Tibial nerve (tissue), 4 donors: ENCODE results near the gene ACAP1. TPM values are rescaled to one million over a fixed set of nuclear protein-coding genes. Genes with fewer than 3 reads are reported as not detected.

ENCODE experiments used
- DNase-seq, 2 donors: peaks; one replicate each; pipeline ENCODE4 v3.0.0-alpha.2; 2019; ENCODE audit warnings: low spot score in 2 of 2
- H3K27ac ChIP-seq, 4 donors: fragments of 200-600 bp; sonication (generic) in 3 of 4; one replicate each; pipeline ENCODE4 v1.5.1; 2017 to 2019; ENCODE audit warnings: mild to moderate bottlenecking in 1 of 4
- H3K27me3 ChIP-seq, 2 donors: fragments of 200-600 bp; sonication (generic) in 1 of 2; one replicate each; pipeline versions ENCODE4 v1.5.1 to v1.6.0; 2017 to 2019
- H3K36me3 ChIP-seq, 3 donors: fragments of 200-600 bp; sonication (generic); one replicate each; pipeline ENCODE4 v1.5.1; 2018 to 2019
- H3K4me1 ChIP-seq, 4 donors: fragments of 200-600 bp; sonication (generic) in 3 of 4; one replicate each; pipeline ENCODE4 v1.5.1; 2017 to 2019
- H3K4me3 ChIP-seq, 4 donors: fragments of 200-600 bp; sonication (generic) in 3 of 4; one replicate each; pipeline ENCODE4 v1.5.1; 2017 to 2019; ENCODE audit warnings: mild to moderate bottlenecking in 1 of 4, moderate library complexity in 1 of 4
- H3K9me3 ChIP-seq, 4 donors: fragments of 200-600 bp; sonication (generic) in 3 of 4; one replicate each; pipeline ENCODE4 v1.5.1; 2017 to 2019
- EP300 ChIP-seq, 2 donors: sonication (generic); formaldehyde crosslinking; IDR thresholded peaks; one replicate each; pipeline ENCODE4 v1.6.1; 2017; ENCODE audit warnings: antibody characterized with exemption in 2 of 2, mild to moderate bottlenecking in 1 of 2
- POLR2A ChIP-seq, 2 donors: fragments of 450-650 bp; IDR thresholded peaks; one replicate each; pipeline ENCODE4 v1.6.1; 2017; ENCODE audit warnings: antibody characterized with exemption in 2 of 2, mild to moderate bottlenecking in 2 of 2, moderate library complexity in 2 of 2
- WGBS, 2 donors: methylation state at CpG; one replicate each; pipeline ENCODE4 v1.1.5; 2018; 5-methylcytosine and 5-hydroxymethylcytosine counted together
- small RNA-seq: library from RNA; depleted of rRNA; stranded (forward); fragments of <200 nt; gene quantifications from one replicate; pipeline ENCODE3, GENCODE V24; 2016
- total RNA-seq, 4 donors: library from RNA; depleted of rRNA; stranded (reverse); fragments of >200 nt; gene quantifications; one replicate each; pipeline ENCODE4 v1.1.0, GENCODE V29; 2016
- TF ChIP-seq, protein P1 (sequence below), 5 experiments: fragments of 200-600 bp in 3 of 5; fragments of 450-650 bp in 2 of 5; sonication (generic) in 3 of 5; IDR thresholded peaks; one replicate each; pipeline ENCODE4 v1.5.1; 2016 to 2019; ENCODE audit warnings: antibody characterized with exemption in 5 of 5, mild to moderate bottlenecking in 3 of 5, moderate library complexity in 2 of 5

The ACAP1 gene
- total RNA-seq, 4 donors from 2014 or later: 8.1 to 33.1 (median 11.2) TPM

DNA sequence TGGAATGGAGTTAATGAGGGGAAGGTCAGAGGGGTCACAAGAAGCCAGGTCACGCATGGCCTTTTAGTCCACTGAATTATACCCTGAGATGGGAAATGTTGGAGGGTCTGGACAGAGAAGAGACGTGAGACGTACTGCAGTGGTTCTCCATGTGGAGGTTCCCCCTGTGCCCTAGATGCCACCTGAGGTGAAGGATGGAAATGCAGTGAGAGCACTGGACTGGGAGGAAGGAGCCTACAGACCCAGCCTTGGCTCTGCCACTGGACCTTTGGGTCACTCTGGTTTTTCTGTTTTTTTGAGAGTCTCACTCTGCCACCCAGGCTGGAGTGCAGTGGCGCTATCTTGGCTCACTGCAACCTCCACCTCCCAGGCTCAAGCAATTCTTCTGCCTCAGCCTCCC, 59.8 kb downstream of the ACAP1 start:
- no peak overlapping the region for H3K27ac ChIP-seq
- 87 to 89% methylated on average over 4 of the region's 4 CpGs for WGBS, 2 donors
- no peak for DNase-seq
- no peaks in the 10 kb centered on the region for H3K27me3 ChIP-seq
- no peak overlapping the region for H3K4me3 ChIP-seq
- peaks cover 0 to 19% (median 0%) of the 10 kb centered on the region in 3 donors for H3K36me3 ChIP-seq
- no peaks in the 10 kb centered on the region for H3K9me3 ChIP-seq
- TF ChIP-seq EP300 (IDR thresholded peaks at IDR 0.05) (no peak), POLR2A (IDR thresholded peaks at IDR 0.05) (no peak)
- TF ChIP-seq, protein P1, sequence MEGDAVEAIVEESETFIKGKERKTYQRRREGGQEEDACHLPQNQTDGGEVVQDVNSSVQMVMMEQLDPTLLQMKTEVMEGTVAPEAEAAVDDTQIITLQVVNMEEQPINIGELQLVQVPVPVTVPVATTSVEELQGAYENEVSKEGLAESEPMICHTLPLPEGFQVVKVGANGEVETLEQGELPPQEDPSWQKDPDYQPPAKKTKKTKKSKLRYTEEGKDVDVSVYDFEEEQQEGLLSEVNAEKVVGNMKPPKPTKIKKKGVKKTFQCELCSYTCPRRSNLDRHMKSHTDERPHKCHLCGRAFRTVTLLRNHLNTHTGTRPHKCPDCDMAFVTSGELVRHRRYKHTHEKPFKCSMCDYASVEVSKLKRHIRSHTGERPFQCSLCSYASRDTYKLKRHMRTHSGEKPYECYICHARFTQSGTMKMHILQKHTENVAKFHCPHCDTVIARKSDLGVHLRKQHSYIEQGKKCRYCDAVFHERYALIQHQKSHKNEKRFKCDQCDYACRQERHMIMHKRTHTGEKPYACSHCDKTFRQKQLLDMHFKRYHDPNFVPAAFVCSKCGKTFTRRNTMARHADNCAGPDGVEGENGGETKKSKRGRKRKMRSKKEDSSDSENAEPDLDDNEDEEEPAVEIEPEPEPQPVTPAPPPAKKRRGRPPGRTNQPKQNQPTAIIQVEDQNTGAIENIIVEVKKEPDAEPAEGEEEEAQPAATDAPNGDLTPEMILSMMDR (IDR thresholded peaks at IDR 0.05): no peak
- H3K4me1 ChIP-seq: peaks cover 0 to 32% (median 15%) of the 10 kb centered on the region in 4 donors

DNA sequence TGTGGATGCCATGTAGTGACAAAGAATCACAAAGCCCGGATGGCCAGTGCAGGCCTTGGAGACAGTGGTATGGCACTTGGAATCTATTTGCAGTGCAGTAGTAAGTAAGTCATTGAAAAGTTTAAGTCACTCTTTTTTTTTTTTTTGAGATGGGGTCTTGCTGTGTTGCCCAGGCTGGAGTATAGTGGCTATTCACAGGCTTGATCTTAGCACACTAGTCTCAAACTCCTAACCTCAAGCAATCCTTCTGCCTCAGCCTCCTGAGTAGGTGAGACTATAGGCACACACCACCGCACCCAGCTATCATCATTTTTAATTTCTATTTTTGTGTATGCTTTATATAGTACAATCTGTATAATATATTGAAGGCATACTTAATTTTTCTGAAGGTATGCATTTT, 62.3 kb downstream of the ACAP1 start:
- Histone ChIP-seq H3K27ac (no peak overlapping the region), H3K4me3 (no peak overlapping the region), H3K36me3 (peaks cover 0 to 5% (median 0%) of the 10 kb centered on the region in 3 donors), H3K4me1 (peaks cover 0 to 39% (median 23%) of the 10 kb centered on the region in 4 donors), H3K9me3 (no peaks in the 10 kb centered on the region), H3K27me3 (no peaks in the 10 kb centered on the region)
- no peak for DNase-seq
- no peak for TF ChIP-seq POLR2A (IDR thresholded peaks at IDR 0.05)
- TF ChIP-seq, protein P1 (IDR thresholded peaks at IDR 0.05): no peak
- WGBS, 2 donors: 86 to 89% methylated on average over 2 of the region's 2 CpGs

Small RNAs within 50 kb of the gene (small RNA-seq; reads per million reads assigned to genes)
- gene AC026954.2: not detected

Other genes starting within 250 kb of the ACAP1 start
- gene ASGR2, start 221.7 kb upstream of the ACAP1 start, total RNA-seq: under 1 TPM in 1 of 4 donors, not detected in 3; 0.60 TPM
- 1 to 10 TPM in 1 of 4 donors, under 1 TPM in 2, not detected in 1; 0.21 to 1.5 (median 0.59) TPM for gene ASGR1, start 157.2 kb upstream of the ACAP1 start, total RNA-seq
- gene DLG4, start 116.7 kb upstream of the ACAP1 start, total RNA-seq: 10 to 100 TPM in 3 of 4 donors, 1 to 10 TPM in 1; 7.3 to 22.8 (median 16.1) TPM
- 100 to 1,000 TPM; 565 to 850 (median 599) TPM for gene ACADVL, start 116.6 kb upstream of the ACAP1 start, total RNA-seq
- gene DVL2, start 102.0 kb upstream of the ACAP1 start, total RNA-seq: 10 to 100 TPM; 41.4 to 51.2 (median 46.7) TPM
- 10 to 100 TPM; 20.3 to 29.7 (median 23.3) TPM for gene PHF23, start 97.1 kb upstream of the ACAP1 start, total RNA-seq
- 100 to 1,000 TPM; 402 to 515 (median 456) TPM for gene GABARAP, start 94.1 kb upstream of the ACAP1 start, total RNA-seq
- gene CTDNEP1, start 84.8 kb upstream of the ACAP1 start, total RNA-seq: 10 to 100 TPM; 38.5 to 82.2 (median 65.9) TPM
- gene ELP5, start 84.3 kb upstream of the ACAP1 start, total RNA-seq: 10 to 100 TPM; 21.9 to 28.7 (median 25.0) TPM
- 1 to 10 TPM in 3 of 4 donors, not detected in 1; 2.0 to 5.9 (median 2.4) TPM for gene CLDN7, start 74.1 kb upstream of the ACAP1 start, total RNA-seq
- 10 to 100 TPM in 1 of 4 donors, 1 to 10 TPM in 3; 5.2 to 20.1 (median 6.2) TPM for gene SLC2A4, start 54.8 kb upstream of the ACAP1 start, total RNA-seq
- 1 to 10 TPM in 1 of 4 donors, under 1 TPM in 3; under 0.01 to 2.1 (median 0.52) TPM for gene YBX2, start 41.9 kb upstream of the ACAP1 start, total RNA-seq
- 100 to 1,000 TPM; 106 to 278 (median 132) TPM for gene EIF5A, start 28.9 kb upstream of the ACAP1 start, total RNA-seq
- 100 to 1,000 TPM in 1 of 4 donors, 10 to 100 TPM in 3; 36.1 to 108 (median 57.3) TPM for gene GPS2, start 21.2 kb upstream of the ACAP1 start, total RNA-seq
- 10 to 100 TPM; 16.2 to 40.2 (median 27.5) TPM for gene NEURL4, start 7.2 kb upstream of the ACAP1 start, total RNA-seq
- 10 to 100 TPM; 25.3 to 35.4 (median 28.7) TPM for gene KCTD11, start 15.6 kb downstream of the ACAP1 start, total RNA-seq
- gene TMEM95, start 18.6 kb downstream of the ACAP1 start, total RNA-seq: not detected
- 1 to 10 TPM; 2.4 to 9.8 (median 6.0) TPM for gene TNK1, start 44.6 kb downstream of the ACAP1 start, total RNA-seq
- 10 to 100 TPM; 28.7 to 55.5 (median 42.9) TPM for gene PLSCR3, start 58.0 kb downstream of the ACAP1 start, total RNA-seq
- 100 to 1,000 TPM in 2 of 4 donors, 10 to 100 TPM in 2; 88.3 to 121 (median 103) TPM for gene TMEM256, start 67.6 kb downstream of the ACAP1 start, total RNA-seq
- gene NLGN2, start 71.3 kb downstream of the ACAP1 start, total RNA-seq: 10 to 100 TPM; 14.4 to 32.4 (median 23.9) TPM
- not detected for gene SPEM1, start 83.8 kb downstream of the ACAP1 start, total RNA-seq
- gene SPEM2, start 89.1 kb downstream of the ACAP1 start, total RNA-seq: not detected
- not detected for gene SPEM3, start 92.3 kb downstream of the ACAP1 start, total RNA-seq
- 1 to 10 TPM; 1.7 to 6.6 (median 4.1) TPM for gene TMEM102, start 98.9 kb downstream of the ACAP1 start, total RNA-seq
- gene FGF11, start 103.0 kb downstream of the ACAP1 start, total RNA-seq: 1 to 10 TPM; 1.5 to 3.3 (median 2.2) TPM
- gene CHRNB1, start 108.5 kb downstream of the ACAP1 start, total RNA-seq: 10 to 100 TPM in 3 of 4 donors, 1 to 10 TPM in 1; 6.5 to 16.0 (median 13.5) TPM
- 10 to 100 TPM; 60.5 to 64.1 (median 63.0) TPM for gene ZBTB4, start 143.1 kb downstream of the ACAP1 start, total RNA-seq
- gene SLC35G6, start 144.9 kb downstream of the ACAP1 start, total RNA-seq: not detected
- 100 to 1,000 TPM in 3 of 4 donors, 10 to 100 TPM in 1; 87.0 to 163 (median 125) TPM for gene POLR2A, start 147.8 kb downstream of the ACAP1 start, total RNA-seq
- gene TNFSF12, start 212.5 kb downstream of the ACAP1 start, total RNA-seq: 100 to 1,000 TPM in 2 of 4 donors, 10 to 100 TPM in 2; 59.4 to 109 (median 98.8) TPM
- 10 to 100 TPM; 44.7 to 93.3 (median 64.7) TPM for gene TNFSF13, start 222.2 kb downstream of the ACAP1 start, total RNA-seq
- gene SENP3, start 225.4 kb downstream of the ACAP1 start, total RNA-seq: 10 to 100 TPM; 54.3 to 75.4 (median 59.0) TPM
- gene CD68, start 243.1 kb downstream of the ACAP1 start, total RNA-seq: 10 to 100 TPM; 19.3 to 65.7 (median 34.2) TPM
- gene MPDU1, start 247.3 kb downstream of the ACAP1 start, total RNA-seq: 100 to 1,000 TPM in 1 of 4 donors, 10 to 100 TPM in 3; 58.3 to 102 (median 66.2) TPM